ENCODE data around the gene SPN. TPM values are rescaled to one million over a fixed set of nuclear protein-coding genes. Genes with fewer than 3 reads are reported as not detected.
A peak's percentile ranks its signal among the peaks of the same experiment; 100 is the strongest.
"Not testable (repeated sequence)": the region's sequence is repeated elsewhere in the genome, so short reads cannot be mapped to it uniquely, and the experiment has no call there.

SPN gene
- total RNA-seq, 3 donors from 2014 or later = 4.4 to 6.0 (median 4.5) TPM

DNA sequence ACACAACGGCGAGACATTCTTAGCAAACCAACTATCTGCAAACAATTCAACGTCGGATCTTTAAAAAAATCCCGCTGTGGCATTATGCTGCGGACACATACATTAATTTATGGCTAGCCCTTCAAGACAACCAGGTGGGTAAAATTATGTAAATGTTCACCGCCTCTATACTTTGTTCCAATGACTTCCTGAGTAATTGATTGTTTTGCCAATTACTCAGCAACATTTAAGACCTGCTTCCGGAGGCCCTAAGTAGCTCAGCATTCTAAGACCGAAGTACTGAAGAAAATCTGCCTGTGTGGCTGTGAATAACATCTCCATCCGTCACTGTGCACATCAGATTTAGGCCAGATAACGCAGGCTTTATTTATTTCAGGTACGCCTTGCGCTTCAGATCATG lies 39.2 kb downstream of the SPN start:
- DNase-seq (no peak), ATAC-seq (peak; percentile 48)
- Histone ChIP-seq H3K36me3 (ENCODE audit: low read depth) (no peaks in the 10 kb centered on the region), H3K4me3 (no peak overlapping the region), H3K4me1 (ENCODE audit: low read depth) (no peaks in the 10 kb centered on the region), H3K9me3 (no peaks in the 10 kb centered on the region)
- no peak for TF ChIP-seq CTCF (IDR thresholded peaks at IDR 0.05)
- intact Hi-C loops (cut with DNase I, micrococcal nuclease) = loop anchor here in 1 of 2 donors (10.0 kb wide), 1 partner anchor 323 kb away; the partner anchor contains the start of gene C16orf92

- ATAC-seq (no peak), DNase-seq (no peak)
- intact Hi-C loops (cut with DNase I, micrococcal nuclease) = loop anchor here in 1 of 2 donors (10.0 kb wide), 1 partner anchor 320 kb away; the partner anchor contains the start of gene C16orf92
- no peak for TF ChIP-seq CTCF (IDR thresholded peaks at IDR 0.05)
- Histone ChIP-seq H3K36me3 (ENCODE audit: low read depth) (no peaks in the 10 kb centered on the region), H3K9me3 (no peaks in the 10 kb centered on the region), H3K4me3 (no peak overlapping the region), H3K4me1 (ENCODE audit: low read depth) (no peaks in the 10 kb centered on the region)
Measured at GRCh38 chr16:29705030-29705429, 42.0 kb downstream of the SPN start.

- DNase-seq; H3K36me3 ChIP-seq (ENCODE audit: low read depth); H3K9me3 ChIP-seq; H3K4me1 ChIP-seq (ENCODE audit: low read depth); ATAC-seq; H3K4me3 ChIP-seq: not testable (repeated sequence)
- intact Hi-C loops (cut with DNase I, micrococcal nuclease) = loop anchor here in 1 of 2 donors (10.0 kb wide), 1 partner anchor 318 kb away; the partner anchor contains the start of gene C16orf92
Measured at GRCh38 chr16:29707160-29707559, 44.1 kb downstream of the SPN start.

DNA sequence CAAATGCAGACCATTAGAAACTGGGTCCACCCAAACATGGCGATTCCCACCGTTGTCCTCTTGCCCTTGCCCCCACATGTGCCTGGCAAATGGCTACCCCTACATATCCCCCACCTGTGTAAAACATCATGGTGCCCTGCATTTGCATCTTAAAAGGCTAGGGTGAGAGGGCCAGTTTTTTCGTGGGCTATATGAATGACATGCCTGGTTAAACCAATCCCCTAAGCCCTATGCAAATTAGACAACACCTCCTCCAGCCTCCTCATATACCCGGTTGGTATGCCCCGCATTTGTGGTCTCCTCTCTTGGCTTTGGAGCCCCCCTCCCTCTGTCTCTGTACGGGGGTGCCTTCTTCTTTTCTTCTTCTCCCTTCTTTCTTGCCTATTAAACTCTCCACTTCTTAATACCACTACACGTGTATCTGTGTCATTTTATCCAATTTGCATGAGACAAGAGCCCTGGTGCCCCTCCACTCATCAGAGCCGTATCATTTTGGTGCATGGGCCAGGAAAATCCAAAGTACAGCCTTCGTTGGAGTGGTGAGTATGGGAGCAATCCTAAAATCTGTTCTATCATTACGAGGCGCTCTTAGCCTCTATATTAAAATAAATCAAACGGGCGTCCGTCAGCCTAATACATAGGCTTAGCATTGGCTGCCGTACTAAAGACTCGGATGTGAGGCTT lies 46.0 kb downstream of the SPN start:
- intact Hi-C loops (cut with DNase I, micrococcal nuclease) = loop anchor here in 1 of 2 donors (10.0 kb wide), 1 partner anchor 316 kb away; the partner anchor contains the start of gene C16orf92

DNA sequence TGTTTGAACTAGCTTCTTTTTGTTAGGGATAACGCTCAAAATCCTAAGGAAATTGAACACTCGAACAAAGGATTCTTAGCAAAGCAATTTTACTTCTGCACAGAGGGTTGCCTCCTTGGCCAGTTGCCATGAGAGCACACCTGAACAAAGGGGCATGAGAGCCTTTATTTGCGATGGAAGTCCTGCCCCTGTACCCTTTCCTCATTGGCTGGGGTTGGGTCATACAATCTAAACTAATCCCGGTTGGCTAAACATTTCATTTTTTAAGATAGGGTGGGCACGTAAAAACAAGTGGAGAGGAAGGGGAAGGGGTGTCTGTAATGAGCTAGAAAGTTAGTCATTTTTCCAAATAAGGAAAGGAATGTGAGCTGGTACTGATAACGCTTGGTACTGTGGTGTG lies 46.6 kb downstream of the SPN start:
- not testable (repeated sequence) for H3K4me1 ChIP-seq (ENCODE audit: low read depth); ATAC-seq; H3K4me3 ChIP-seq; H3K9me3 ChIP-seq; H3K36me3 ChIP-seq (ENCODE audit: low read depth); DNase-seq
- intact Hi-C loops (cut with DNase I, micrococcal nuclease) = loop anchor here in 1 of 2 donors (10.0 kb wide), 1 partner anchor 315 kb away; the partner anchor contains the start of gene C16orf92

More for the DNA sequence above, 46.0 kb downstream of the SPN start:
- ATAC-seq (no peak), DNase-seq (no peak)
- H3K36me3 ChIP-seq (ENCODE audit: low read depth) = no peaks in the 10 kb centered on the region
- no peaks in the 10 kb centered on the region for H3K9me3 ChIP-seq
- TF ChIP-seq CTCF (IDR thresholded peaks at IDR 0.05) = no peak
- no peaks in the 10 kb centered on the region for H3K4me1 ChIP-seq (ENCODE audit: low read depth)
- no peak overlapping the region for H3K4me3 ChIP-seq

DNA sequence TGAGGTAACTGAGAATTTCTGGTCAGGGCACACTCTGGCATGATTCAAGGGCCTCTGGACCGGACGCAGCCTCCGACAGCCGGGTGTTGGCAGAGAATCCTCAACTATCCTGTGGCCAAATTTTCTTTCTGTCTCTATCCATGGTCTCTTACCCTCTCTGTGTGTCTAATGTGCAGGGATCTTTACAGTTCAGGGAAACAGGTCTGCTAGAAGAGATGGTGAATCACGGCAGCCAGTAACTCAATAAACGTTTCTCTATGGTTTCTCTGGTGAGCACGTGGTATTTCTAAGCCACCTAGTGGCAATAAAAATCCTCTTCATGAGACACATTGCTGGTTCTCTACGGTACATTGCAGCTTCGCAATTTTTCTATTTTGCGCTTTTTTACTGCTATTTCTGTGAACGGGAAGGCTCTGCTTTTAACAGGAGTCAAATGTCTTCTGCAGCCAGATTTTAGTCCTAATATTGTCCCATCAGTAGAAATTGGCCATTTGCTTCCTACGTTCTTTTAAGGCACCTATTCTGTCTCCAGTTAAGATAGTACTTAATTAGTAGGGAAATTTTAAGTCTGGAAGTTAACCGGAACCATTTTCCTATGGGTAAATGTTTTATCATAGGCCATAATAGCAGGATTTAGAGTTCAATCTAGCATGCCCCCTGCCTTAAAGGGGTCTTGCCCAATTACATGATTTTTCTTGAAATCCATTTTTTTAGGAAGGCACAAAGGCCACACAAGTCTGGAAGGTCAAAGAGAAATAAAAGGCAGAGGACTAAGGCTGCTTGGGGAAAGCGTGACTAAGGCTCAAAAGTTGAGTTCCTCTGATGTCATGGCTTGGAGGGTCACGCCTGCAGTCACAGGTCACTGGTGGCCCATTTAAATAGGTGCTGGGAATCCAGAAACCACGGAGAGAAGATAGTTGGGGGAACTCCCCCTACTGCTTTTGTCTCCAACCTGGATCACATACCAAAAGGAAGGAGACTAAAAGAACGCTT lies 47.5 kb downstream of the SPN start:
- intact Hi-C loops (cut with DNase I, micrococcal nuclease) = no loop called here
- TF ChIP-seq CTCF (IDR thresholded peaks at IDR 0.05) = peak; percentile 14

More for the DNA sequence above, 47.5 kb downstream of the SPN start:
- ATAC-seq = peak; percentile 98
- H3K9me3 ChIP-seq = no peaks in the 10 kb centered on the region
- H3K4me3 ChIP-seq = no peak overlapping the region
- no peaks in the 10 kb centered on the region for H3K36me3 ChIP-seq (ENCODE audit: low read depth)
- no peaks in the 10 kb centered on the region for H3K4me1 ChIP-seq (ENCODE audit: low read depth)
- peak in 1 of 3 donors; percentile 65 for DNase-seq

Measured in mucosa of descending colon (tissue), 3 donors.